Vagina (tissue), 2 donors: ENCODE data around the gene KLHDC4.

Experiments
- POLR2A ChIP-seq, 2 donors: fragments of 450-650 bp; IDR thresholded peaks; one replicate each; pipeline ENCODE4 v1.6.1; 2017; ENCODE audit warnings: antibody characterized with exemption in 2 of 2, mild to moderate bottlenecking in 2 of 2, moderate library complexity in 2 of 2
- POLR2AphosphoS5 ChIP-seq, 2 donors: sonication (generic); formaldehyde crosslinking; IDR thresholded peaks; one replicate each; pipeline ENCODE4 v1.9.0; 2017; ENCODE audit warnings: antibody characterized with exemption in 2 of 2, mild to moderate bottlenecking in 2 of 2, low read depth in 1 of 2; ENCODE audit not compliant: insufficient read depth in 1 of 2
- TF ChIP-seq, protein P1 (sequence below), 3 experiments: fragments of 450-650 bp in 2 of 3; fragments of 200-600 bp in 1 of 3; sonication (generic) in 1 of 3; IDR thresholded peaks; one replicate each; pipeline ENCODE4 v1.5.1; 2017 to 2019; ENCODE audit warnings: antibody characterized with exemption in 3 of 3, mild to moderate bottlenecking in 2 of 3, moderate library complexity in 2 of 3

DNA sequence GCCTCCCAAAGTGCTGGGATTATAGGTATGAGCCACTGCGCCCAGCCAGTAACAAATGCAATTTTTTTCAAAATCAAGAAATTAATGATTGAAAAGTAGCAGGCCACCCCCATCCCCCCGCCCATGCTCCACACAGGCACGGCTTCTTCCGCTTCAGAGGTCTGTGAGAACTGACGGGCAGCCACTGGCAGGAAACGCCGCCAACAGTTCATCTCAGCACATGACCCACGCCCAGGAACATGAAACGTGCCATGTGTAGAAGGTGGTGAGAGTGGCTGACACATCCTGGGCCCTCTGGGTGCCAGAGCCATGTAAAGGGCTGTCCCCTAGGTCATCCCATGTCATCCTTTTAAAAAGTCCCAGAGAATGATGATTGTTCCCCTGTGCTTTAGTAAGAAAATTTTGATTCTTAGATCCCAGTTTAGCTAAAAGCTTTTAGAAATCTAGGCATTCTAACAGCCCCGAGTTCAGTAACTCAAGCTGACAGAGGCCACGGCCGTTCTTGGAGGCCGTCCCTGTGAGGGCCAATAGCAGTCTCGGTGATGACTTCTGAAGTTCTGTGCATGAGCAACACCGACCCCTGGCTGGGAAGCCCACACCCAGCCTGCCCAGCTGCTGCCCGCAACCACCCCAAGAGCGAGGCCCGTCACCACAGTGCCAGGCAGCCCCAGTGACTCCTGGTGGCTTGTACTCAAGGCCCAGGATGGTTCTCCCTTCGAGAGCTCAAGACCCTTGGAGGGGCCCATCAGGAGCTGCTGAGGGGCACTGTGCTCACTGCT, 52.1 kb downstream of the KLHDC4 start:
- no peak for TF ChIP-seq POLR2AphosphoS5 (IDR thresholded peaks at IDR 0.05; ENCODE audit: insufficient read depth in 1 of 2, low read depth in 1 of 2)
- TF ChIP-seq, protein P1, sequence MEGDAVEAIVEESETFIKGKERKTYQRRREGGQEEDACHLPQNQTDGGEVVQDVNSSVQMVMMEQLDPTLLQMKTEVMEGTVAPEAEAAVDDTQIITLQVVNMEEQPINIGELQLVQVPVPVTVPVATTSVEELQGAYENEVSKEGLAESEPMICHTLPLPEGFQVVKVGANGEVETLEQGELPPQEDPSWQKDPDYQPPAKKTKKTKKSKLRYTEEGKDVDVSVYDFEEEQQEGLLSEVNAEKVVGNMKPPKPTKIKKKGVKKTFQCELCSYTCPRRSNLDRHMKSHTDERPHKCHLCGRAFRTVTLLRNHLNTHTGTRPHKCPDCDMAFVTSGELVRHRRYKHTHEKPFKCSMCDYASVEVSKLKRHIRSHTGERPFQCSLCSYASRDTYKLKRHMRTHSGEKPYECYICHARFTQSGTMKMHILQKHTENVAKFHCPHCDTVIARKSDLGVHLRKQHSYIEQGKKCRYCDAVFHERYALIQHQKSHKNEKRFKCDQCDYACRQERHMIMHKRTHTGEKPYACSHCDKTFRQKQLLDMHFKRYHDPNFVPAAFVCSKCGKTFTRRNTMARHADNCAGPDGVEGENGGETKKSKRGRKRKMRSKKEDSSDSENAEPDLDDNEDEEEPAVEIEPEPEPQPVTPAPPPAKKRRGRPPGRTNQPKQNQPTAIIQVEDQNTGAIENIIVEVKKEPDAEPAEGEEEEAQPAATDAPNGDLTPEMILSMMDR (IDR thresholded peaks at IDR 0.05): no peak
- TF ChIP-seq POLR2A (IDR thresholded peaks at IDR 0.05): no peak
